HepG2 (cell line): Measurements from ENCODE around the gene OPRL1. TPM values are rescaled to one million over a fixed set of nuclear protein-coding genes. Genes with fewer than 3 reads are reported as not detected.

Source experiments
- CENPT ChIP-seq: sonication (generic); formaldehyde crosslinking; IDR thresholded peaks from 2 replicates; pipeline ENCODE4 v1.8.0; 2022; ENCODE audit warnings: low read depth, mild to moderate bottlenecking, moderate library complexity, missing genetic modification reagents
- DMTF1 ChIP-seq: sonication (generic); formaldehyde crosslinking; IDR thresholded peaks from 2 replicates; pipeline ENCODE4 v1.4.0; 2020; ENCODE audit warnings: mild to moderate bottlenecking, missing genetic modification reagents
- FOSL2 ChIP-seq: sonication (generic); formaldehyde crosslinking; IDR thresholded peaks from 2 replicates; pipeline ENCODE4 v1.4.0; 2020; ENCODE audit warnings: missing genetic modification reagents
- KIAA2018 ChIP-seq: sonication (generic); formaldehyde crosslinking; IDR thresholded peaks from 2 replicates; pipeline ENCODE4 v1.5.0; 2020; ENCODE audit warnings: mild to moderate bottlenecking, missing genetic modification reagents, borderline replicate concordance
- NFAT5 ChIP-seq: sonication (generic); formaldehyde crosslinking; IDR thresholded peaks from 2 replicates; pipeline ENCODE4 v1.4.0; 2020; ENCODE audit warnings: missing genetic modification reagents
- RFX5 ChIP-seq: IDR thresholded peaks from 2 replicates; pipeline ENCODE4 v1.6.1; 2011; ENCODE audit warnings: low read depth, low read length, improper control_type of control experiment
- U2AF1 ChIP-seq: fragments of 200-400 bp; formaldehyde crosslinking; optimal IDR thresholded peaks from 2 replicates; pipeline ENCODE3; 2017; ENCODE audit warnings: mild to moderate bottlenecking, low read depth, low read length
- ZNF260 ChIP-seq: sonication (generic); formaldehyde crosslinking; IDR thresholded peaks from 2 replicates; pipeline ENCODE4 v1.4.0; 2020; ENCODE audit warnings: missing genetic modification reagents, low read depth, mild to moderate bottlenecking, borderline replicate concordance
- ZNF263 ChIP-seq: sonication (generic); formaldehyde crosslinking; IDR thresholded peaks from 2 replicates; pipeline ENCODE4 v1.4.0; 2020; ENCODE audit warnings: missing genetic modification reagents
- ZNF552 ChIP-seq: sonication (generic); formaldehyde crosslinking; IDR thresholded peaks from 2 replicates; pipeline ENCODE4 v1.9.0; 2022; ENCODE audit warnings: missing genetic modification reagents, mild to moderate bottlenecking, borderline replicate concordance
- ZNF589 ChIP-seq: sonication (generic); formaldehyde crosslinking; conservative IDR thresholded peaks from 2 replicates; pipeline ENCODE4 v1.8.0; 2022; ENCODE audit warnings: mild to moderate bottlenecking, moderate library complexity, missing genetic modification reagents
- ZNF629 ChIP-seq: sonication (generic); formaldehyde crosslinking; conservative IDR thresholded peaks from 2 replicates; pipeline ENCODE4 v1.5.0; 2020; ENCODE audit warnings: missing genetic modification reagents
- ZNF674 ChIP-seq: sonication (generic); formaldehyde crosslinking; IDR thresholded peaks from 2 replicates; pipeline ENCODE4 v1.5.0; 2020; ENCODE audit warnings: low read depth, mild to moderate bottlenecking, missing genetic modification reagents
- polyA plus RNA-seq, 8 experiments: library from polyadenylated mRNA; depleted of rRNA in 3 of 8; stranded (reverse) in 7 of 8; unstranded in 1 of 8; fragments of >200 nt; fragmentation: Illumina TruSeq in 4 of 8; extraction: Trizol in 4 of 8; gene quantifications; 2 replicates each; pipeline versions ENCODE4 v1.2.1 to v1.2.3, GENCODE V29; 2011 to 2016; ENCODE audit warnings: low read depth in 4 of 8, missing spikeins in 1 of 8, mixed read lengths in 1 of 8; ENCODE audit not compliant: insufficient read depth in 1 of 8
- total RNA-seq, 5 experiments: library from RNA; depleted of rRNA; stranded (reverse); fragments of >200 nt; fragmentation: Illumina TruSeq; extraction: Trizol; gene quantifications; 2 replicates each; pipeline ENCODE4 v1.2.3, GENCODE V29; 2016; ENCODE audit warnings: low read depth in 1 of 5

The OPRL1 gene
- total and polyA plus RNA-seq, 2 of the 13 experiments (the other 11 are each of a cell fraction or from before 2014, with no cell fraction given), result 0.35 to 0.71 TPM

GRCh38 chr20:64063389-64064144 is 16.3 kb upstream of the OPRL1 start (continued):
- TF ChIP-seq KIAA2018 (CRISPR knock-in tag) (no peak), ZNF260 (CRISPR knock-in tag) (no peak), ZNF552 (peak; percentile 89; the same call in 1 of the 2 replicates), ZNF629 (no peak), RFX5 (no peak), U2AF1 (no peak), NFAT5 (peak; percentile 13; the same call in 1 of the 2 replicates), ZNF674 (CRISPR knock-in tag) (0 out of 2 replicates have a peak, but pooled peaks have one; percentile 3), ZNF589 (no peak; the same call in 1 of the 2 replicates), FOSL2 (CRISPR knock-in tag) (no peak), ZNF263 (CRISPR knock-in tag) (no peak; the same call in 1 of the 2 replicates), DMTF1 (CRISPR knock-in tag) (no peak), CENPT (no peak)
